Left lung (tissue), 10 donors: Measurements from ENCODE around the gene FUCA1. TPM values are rescaled to one million over a fixed set of nuclear protein-coding genes. Genes with fewer than 3 reads are reported as not detected.
"Not testable (repeated sequence)": the region's sequence is repeated elsewhere in the genome, so short reads cannot be mapped to it uniquely, and the experiment has no call there.

Experiments used
- ATAC-seq: fragments of 200-7000 bp; cut with Tn5 transposase; one replicate; pipeline ENCODE4 v1.9.1; 2020; ENCODE audit warnings: moderate library complexity
- DNase-seq, 4 donors: peaks; one replicate each; pipeline ENCODE4 v3.0.0-alpha.2; 2013 to 2020
- H3K27ac ChIP-seq, 2 donors: fragments of 200-600 bp; sonication (generic) in 1 of 2; one replicate each; pipeline versions ENCODE4 v1.5.0 to v1.8.0; 2020 to 2021
- H3K27me3 ChIP-seq, 2 donors: fragments of 200-600 bp; sonication (generic) in 1 of 2; one replicate each; pipeline versions ENCODE4 v1.5.0 to v1.8.0; 2020 to 2021
- H3K36me3 ChIP-seq, 2 donors: fragments of 200-600 bp; sonication (generic) in 1 of 2; one replicate each; pipeline versions ENCODE4 v1.5.0 to v1.8.0; 2020 to 2021
- H3K4me1 ChIP-seq, 2 donors: fragments of 200-600 bp; one replicate each; pipeline ENCODE4 v1.8.0; 2021
- H3K4me3 ChIP-seq, 2 donors: fragments of 200-600 bp; sonication (generic) in 1 of 2; one replicate each; pipeline versions ENCODE4 v1.5.0 to v1.8.0; 2020 to 2021; ENCODE audit warnings: mild to moderate bottlenecking in 1 of 2
- H3K9me3 ChIP-seq, 2 donors: fragments of 200-600 bp; sonication (generic) in 1 of 2; one replicate each; pipeline versions ENCODE4 v1.5.0 to v1.8.0; 2020 to 2021
- intact Hi-C, 2 donors: fragments of 100-400 bp; cut with DNase I; formaldehyde crosslinking; loops; one replicate each; pipeline versions ENCODE4 v1.11.2 to v1.14.2; 2022
- polyA plus RNA-seq, 6 donors: library from polyadenylated mRNA; unstranded; fragments of 120-200 nt; gene quantifications; one replicate each; pipeline ENCODE4 v1.2.1, GENCODE V29; 2013; ENCODE audit not compliant: insufficient read length in 6 of 6
- total RNA-seq, 2 donors: library from RNA; stranded (reverse); fragmentation: NEBNext Ultra II Directional; extraction: Animal tissue kit (Norgen Biotek cat#: 25700); gene quantifications; one replicate each; pipeline ENCODE4 v1.2.1, GENCODE V29; 2021
- TF ChIP-seq, protein P1 (sequence below), 2 donors: fragments of 200-600 bp; sonication (generic) in 1 of 2; IDR thresholded peaks; one replicate each; pipeline versions ENCODE4 v1.5.0 to v1.8.0; 2021; ENCODE audit warnings: antibody characterized with exemption in 2 of 2
- donor health status: DM: no; HTN: yes; CAD: no.
- donor health status: DM: no; HTN: no; CAD: no.

The FUCA1 gene
- total and polyA plus RNA-seq, 8 donors: 20.4 to 61.3 (median 25.3) TPM

DNA sequence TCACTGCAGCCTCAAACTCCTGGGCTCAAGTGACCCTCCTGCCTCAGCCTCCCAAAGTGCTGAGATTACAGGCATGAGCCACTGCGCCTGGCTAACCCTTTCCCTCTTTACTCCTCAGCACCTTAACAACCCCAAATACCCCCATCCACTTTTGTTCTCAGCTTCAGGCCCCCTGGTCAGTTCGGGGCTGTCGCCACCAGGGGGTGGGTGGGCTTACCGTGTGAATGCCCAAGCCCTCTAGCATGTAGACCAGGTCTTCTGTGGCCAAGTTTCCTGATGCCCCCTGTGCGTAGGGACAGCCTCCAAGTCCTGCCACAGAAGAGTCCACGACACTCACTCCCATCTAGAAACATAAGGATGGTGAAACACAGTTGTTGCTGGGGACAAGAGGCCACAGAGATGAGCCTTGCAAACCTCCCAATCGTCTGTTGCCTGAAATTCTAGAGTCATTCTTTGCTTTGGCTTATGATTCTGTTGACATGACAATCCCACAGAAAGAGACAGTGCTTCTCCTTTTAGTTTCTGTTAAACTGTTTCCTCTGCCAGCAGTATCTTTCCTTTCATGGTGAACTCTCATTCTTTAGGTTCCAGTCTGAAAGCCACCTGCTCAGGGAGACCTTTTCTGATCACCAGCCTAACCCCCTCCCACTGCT, 63.8 kb downstream of the FUCA1 start:
- DNase-seq: no peak
- intact Hi-C loops: no loop called here
- H3K4me3 ChIP-seq: no peak overlapping the region

DNA sequence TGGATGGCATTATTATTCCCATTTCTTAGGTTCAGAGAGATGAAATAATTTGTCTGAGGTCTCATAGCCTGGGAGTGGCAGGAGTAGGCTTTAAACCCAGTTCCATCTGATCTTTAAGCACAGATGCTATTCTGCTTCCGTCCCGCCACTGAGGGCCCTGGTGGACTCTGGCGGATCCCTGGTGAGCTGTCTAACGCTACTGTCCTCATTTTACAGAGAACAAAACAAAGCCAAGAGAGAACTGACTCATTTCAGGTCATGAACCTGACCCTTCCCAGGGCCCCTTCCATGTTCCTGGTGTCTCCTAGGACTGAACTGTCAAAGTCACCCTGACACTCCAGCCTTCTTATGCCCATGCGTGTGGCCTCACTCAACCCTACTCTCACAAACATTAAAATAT, 64.4 kb downstream of the FUCA1 start:
- Histone ChIP-seq H3K27ac (no peak overlapping the region), H3K36me3 (peaks cover 0 to 21% of the 10 kb centered on the region in 2 donors), H3K4me1 (peaks cover 14 to 33% of the 10 kb centered on the region in 2 donors), H3K27me3 (no peaks in the 10 kb centered on the region), H3K9me3 (no peaks in the 10 kb centered on the region), H3K4me3 (no peak overlapping the region)
- TF ChIP-seq, protein P1, sequence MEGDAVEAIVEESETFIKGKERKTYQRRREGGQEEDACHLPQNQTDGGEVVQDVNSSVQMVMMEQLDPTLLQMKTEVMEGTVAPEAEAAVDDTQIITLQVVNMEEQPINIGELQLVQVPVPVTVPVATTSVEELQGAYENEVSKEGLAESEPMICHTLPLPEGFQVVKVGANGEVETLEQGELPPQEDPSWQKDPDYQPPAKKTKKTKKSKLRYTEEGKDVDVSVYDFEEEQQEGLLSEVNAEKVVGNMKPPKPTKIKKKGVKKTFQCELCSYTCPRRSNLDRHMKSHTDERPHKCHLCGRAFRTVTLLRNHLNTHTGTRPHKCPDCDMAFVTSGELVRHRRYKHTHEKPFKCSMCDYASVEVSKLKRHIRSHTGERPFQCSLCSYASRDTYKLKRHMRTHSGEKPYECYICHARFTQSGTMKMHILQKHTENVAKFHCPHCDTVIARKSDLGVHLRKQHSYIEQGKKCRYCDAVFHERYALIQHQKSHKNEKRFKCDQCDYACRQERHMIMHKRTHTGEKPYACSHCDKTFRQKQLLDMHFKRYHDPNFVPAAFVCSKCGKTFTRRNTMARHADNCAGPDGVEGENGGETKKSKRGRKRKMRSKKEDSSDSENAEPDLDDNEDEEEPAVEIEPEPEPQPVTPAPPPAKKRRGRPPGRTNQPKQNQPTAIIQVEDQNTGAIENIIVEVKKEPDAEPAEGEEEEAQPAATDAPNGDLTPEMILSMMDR (IDR thresholded peaks at IDR 0.05): no peak
- DNase-seq (no peak), ATAC-seq (no peak)
- intact Hi-C loops: no loop called here

More for the DNA sequence above, 63.8 kb downstream of the FUCA1 start:
- Histone ChIP-seq H3K9me3 (no peaks in the 10 kb centered on the region), H3K4me1 (peaks cover 11 to 27% of the 10 kb centered on the region in 2 donors), H3K27ac (no peak overlapping the region), H3K36me3 (peaks cover 0 to 21% of the 10 kb centered on the region in 2 donors), H3K27me3 (no peaks in the 10 kb centered on the region)
- no peak for ATAC-seq
- TF ChIP-seq, protein P1 (IDR thresholded peaks at IDR 0.05): no peak

DNA sequence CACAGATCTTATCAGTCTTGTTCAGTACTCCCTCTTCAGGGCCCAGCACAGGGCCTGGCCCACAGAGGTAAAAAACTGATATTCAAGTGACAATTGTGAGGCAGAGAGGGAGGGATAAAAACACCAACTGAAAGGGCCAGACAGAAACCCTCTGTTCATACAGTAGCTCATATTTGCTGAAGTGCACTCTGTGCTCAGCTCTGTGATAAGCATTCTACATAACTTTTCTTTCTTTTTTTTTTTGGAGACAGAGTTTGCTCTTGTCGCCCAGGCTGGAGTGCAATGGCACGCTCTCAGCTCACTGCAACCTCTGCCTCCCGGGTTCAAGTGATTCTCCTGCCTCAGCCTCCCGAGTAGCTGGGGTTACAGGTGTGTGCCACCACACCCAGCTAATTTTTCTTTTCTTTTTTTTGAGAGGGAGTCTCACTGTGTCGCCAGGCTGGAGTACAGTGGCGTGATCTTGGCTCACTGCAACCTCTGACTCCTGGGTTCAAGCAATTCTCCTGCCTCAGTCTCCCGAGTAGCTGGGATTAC, 65.2 kb downstream of the FUCA1 start:
- intact Hi-C loops, ATAC-seq, DNase-seq, H3K4me3 ChIP-seq, H3K27me3 ChIP-seq, H3K27ac ChIP-seq, H3K9me3 ChIP-seq: not testable (repeated sequence)
- peaks cover 0 to 28% of the 10 kb centered on the region in 2 donors for H3K36me3 ChIP-seq
- peaks cover 14 to 36% of the 10 kb centered on the region in 2 donors for H3K4me1 ChIP-seq

DNA sequence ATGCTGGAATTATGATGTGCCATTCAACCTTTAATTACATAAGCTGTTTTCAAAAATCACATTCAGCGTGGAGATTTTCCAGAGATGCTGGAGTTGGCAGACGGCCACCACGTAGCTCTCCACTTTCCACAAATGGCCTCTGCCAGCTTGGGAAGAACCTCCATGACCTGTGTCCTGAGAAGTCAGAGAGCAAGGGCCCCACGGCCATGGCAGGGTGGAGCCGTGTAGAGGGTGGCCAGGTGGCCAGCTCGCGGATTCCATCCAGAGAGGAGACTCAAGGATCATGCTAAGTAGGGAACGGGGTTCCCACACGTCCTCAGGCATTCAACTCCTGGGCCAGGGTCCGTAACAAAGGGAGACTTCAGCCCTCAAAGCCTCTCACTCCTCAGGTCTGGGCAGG, 66.2 kb downstream of the FUCA1 start:
- Histone ChIP-seq H3K27ac (peak overlapping the region; percentile 91 to 92), H3K27me3 (no peaks in the 10 kb centered on the region), H3K36me3 (peaks cover 0 to 37% of the 10 kb centered on the region in 2 donors), H3K9me3 (no peaks in the 10 kb centered on the region), H3K4me3 (peak overlapping the region in 1 of 2 donors; percentile 82), H3K4me1 (peaks cover 14 to 27% of the 10 kb centered on the region in 2 donors)
- intact Hi-C loops: no loop called here
- ATAC-seq (no peak), DNase-seq (no peak)
- TF ChIP-seq, protein P1 (IDR thresholded peaks at IDR 0.05): no peak

DNA sequence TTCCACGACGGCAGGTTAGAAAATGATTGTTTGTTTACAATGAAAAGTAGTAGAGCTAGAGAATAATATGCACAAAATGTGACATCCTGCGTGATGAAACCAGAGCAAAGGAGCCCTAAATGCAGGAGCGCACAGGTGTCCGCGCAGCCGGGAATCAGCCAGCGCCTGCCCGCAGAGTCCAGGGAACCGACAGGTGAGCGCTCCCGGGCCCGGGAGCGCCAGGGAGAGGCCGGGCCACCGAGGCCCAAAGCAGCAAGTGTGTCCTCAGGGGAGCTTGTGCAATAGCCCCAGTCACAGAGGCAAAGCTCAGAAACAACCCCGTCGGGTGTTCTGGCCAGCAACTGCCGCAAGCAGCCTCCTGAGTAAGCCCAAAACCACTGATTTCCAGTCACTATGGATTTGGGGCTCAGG, 66.7 kb downstream of the FUCA1 start:
- H3K36me3 ChIP-seq: peaks cover 0 to 37% of the 10 kb centered on the region in 2 donors
- ATAC-seq (peak; percentile 8), DNase-seq (no peak)
- no peaks in the 10 kb centered on the region for H3K9me3 ChIP-seq
- H3K4me3 ChIP-seq: peak overlapping the region; percentile 82 to 86
- intact Hi-C loops: no loop called here
- peaks cover 14 to 27% of the 10 kb centered on the region in 2 donors for H3K4me1 ChIP-seq
- H3K27ac ChIP-seq: peak overlapping the region; percentile 91 to 92
- TF ChIP-seq, protein P1 (IDR thresholded peaks at IDR 0.05): no peak
- H3K27me3 ChIP-seq: no peaks in the 10 kb centered on the region
